Measurements from ENCODE around the gene ABCC1.

Gene ABCC1

GRCh38 chr16:16033208-16033717 is 83.8 kb downstream of the ABCC1 start:
- H3K27ac ChIP-seq = peak overlapping the region; percentile 39
- TF ChIP-seq CTCF (conservative IDR thresholded peaks at IDR 0.05; ENCODE audit: low read depth) = no peak
- CTCF ChIA-PET = interaction anchor here (0.7 kb wide), 1 partner anchor 12 kb away, joined by 5 read pairs; no protein-coding TSS in a partner anchor
- POLR2A ChIA-PET (ENCODE audit: low non-redundant PET) = no interaction called here
- DNase-seq (ENCODE audit: low spot score) = no peak

DNA sequence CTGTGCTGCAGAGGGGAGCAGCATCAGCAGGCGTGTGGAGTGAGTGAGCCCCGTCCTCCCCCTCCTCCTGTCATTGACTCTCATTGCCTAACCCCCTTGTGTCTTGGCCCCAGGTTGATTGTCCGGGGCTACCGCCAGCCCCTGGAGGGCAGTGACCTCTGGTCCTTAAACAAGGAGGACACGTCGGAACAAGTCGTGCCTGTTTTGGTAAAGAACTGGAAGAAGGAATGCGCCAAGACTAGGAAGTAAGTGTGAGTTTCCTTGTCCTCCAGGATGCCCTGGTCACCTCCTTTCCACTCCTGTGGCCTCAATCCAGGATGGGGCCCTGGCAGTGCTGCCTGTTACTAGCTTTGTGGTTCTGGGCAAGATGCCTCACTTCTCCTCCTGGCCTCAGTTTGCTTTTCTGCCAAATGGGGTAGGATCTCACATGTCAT is 87.0 kb downstream of the ABCC1 start:
- ChIA-PET POLR2A (ENCODE audit: low non-redundant PET) (no interaction called here), CTCF (interaction anchor here (0.6 kb wide), 1 partner anchor 21 kb away, joined by 5 read pairs; no protein-coding TSS in a partner anchor)
- DNase-seq (ENCODE audit: low spot score) = no peak
- TF ChIP-seq CTCF (conservative IDR thresholded peaks at IDR 0.05; ENCODE audit: low read depth) = no peak
- H3K27ac ChIP-seq = peak overlapping the region; percentile 49

DNA sequence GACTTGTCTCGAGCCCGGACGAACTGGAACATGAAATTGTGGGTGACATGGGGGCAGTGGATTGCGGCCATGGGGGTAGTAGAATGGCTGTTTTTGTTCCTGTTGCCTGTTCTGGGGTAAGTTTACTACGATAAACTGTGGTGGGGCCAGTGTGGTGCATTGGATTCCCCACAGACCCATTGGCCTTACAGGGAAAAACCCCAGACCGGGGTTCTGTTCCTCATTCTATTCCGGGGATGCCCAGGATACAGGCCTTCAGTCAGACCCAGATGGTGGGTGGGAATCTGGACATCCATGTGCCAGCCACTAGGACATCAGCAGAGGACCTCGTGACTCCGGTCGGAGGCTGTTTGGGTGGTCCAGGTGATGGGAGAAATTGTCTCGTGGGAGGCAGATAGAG is 88.1 kb downstream of the ABCC1 start:
- TF ChIP-seq CTCF (conservative IDR thresholded peaks at IDR 0.05; ENCODE audit: low read depth) = no peak
- H3K27ac ChIP-seq = no peak overlapping the region
- no peak for DNase-seq (ENCODE audit: low spot score)

DNA sequence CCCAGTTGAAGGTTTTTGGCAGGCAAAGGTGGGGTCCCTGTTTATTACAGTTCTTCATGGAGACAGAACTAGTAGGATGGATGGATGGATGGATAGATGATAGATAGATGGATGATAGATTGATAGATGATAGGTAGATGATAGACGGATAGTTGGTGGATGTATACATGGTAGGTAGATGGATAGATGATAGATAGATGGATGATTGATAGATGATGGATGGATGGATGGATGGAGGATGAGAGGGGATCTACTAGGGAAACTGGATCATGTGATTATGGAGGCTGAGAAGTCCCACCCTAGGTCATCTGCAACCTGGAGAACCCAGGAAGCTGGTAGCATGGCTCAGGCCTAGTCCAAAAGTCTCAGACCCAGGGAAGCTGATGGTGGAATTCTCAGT is 88.6 kb downstream of the ABCC1 start:
- CTCF ChIA-PET = interaction anchor here (1.4 kb wide), 1 partner anchor 272 kb away, joined by 3 read pairs; no protein-coding TSS in a partner anchor
- no peak for TF ChIP-seq CTCF (conservative IDR thresholded peaks at IDR 0.05; ENCODE audit: low read depth)
- DNase-seq (ENCODE audit: low spot score) = no peak

More for the DNA sequence above, 88.1 kb downstream of the ABCC1 start:
- ChIA-PET CTCF (no interaction called here), POLR2A (ENCODE audit: low non-redundant PET) (no interaction called here)

DNA sequence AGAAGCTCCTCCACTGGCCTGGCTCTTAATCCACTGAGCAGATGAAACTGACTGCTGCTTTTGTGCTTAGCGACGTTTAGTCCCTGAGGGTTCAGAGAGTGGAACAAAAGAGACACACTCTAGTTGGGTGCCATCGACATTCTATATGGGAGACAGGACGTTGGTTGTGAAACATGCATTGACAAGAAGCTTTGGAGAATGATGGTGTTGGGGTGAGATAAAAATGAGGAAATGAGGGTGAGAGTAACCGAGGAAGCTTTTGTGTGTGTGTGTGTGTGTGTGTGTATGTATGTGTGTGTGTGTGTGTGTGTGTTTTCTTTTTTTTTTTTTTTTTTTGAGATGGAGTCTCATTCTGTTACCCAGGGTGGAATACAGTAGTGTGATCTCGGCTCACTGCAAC is 89.5 kb downstream of the ABCC1 start:
- no peak for TF ChIP-seq CTCF (conservative IDR thresholded peaks at IDR 0.05; ENCODE audit: low read depth)
- CTCF ChIA-PET = interaction anchor here (0.6 to 1.4 kb wide), 2 partner anchors 163 to 273 kb away, joined by 3 to 7 read pairs; no protein-coding TSS in a partner anchor
- H3K27ac ChIP-seq = 0 out of 2 replicates have a peak overlapping the region, but pooled peaks have one; percentile 9
- DNase-seq (ENCODE audit: low spot score) = no peak
- POLR2A ChIA-PET (ENCODE audit: low non-redundant PET) = no interaction called here

More for the DNA sequence above, 88.6 kb downstream of the ABCC1 start:
- H3K27ac ChIP-seq = no peak overlapping the region
- POLR2A ChIA-PET (ENCODE audit: low non-redundant PET) = no interaction called here

DNA sequence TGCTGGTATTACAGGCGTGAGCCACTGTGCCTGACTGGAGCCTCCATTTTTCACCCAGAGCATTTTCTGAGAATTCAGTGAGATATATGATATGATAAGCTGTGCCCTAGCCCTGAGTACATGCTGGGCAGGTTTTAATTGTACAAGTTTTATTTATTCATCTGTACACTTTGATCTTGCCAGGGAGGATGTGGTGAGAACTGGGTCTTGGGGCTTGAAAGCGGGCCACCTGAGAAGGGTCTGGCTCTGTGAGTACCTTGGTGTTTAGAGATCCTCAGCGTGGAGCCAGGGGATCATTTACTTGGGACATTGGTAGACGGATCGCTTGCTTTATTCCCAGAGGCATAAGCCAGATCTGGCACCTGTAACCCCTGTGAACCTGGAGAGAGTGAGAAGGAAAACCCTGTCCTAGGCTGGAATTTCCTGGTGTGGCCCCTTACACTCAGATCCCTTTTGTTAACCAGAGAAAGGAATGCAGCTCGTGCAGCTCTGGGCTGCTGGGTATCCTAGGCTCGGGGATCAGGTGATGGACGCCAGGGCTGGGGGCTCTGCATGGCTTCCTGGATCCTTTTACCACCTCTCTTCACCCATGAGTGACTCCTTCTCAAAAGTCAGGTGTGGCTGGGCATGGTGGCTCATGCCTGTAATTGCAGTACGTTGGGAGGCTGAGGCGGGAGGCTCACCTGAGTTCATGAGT is 91.9 kb downstream of the ABCC1 start:
- ChIA-PET POLR2A (ENCODE audit: low non-redundant PET) (interaction anchor here (0.6 kb wide), 1 partner anchor 16 kb away, joined by 6 read pairs; no protein-coding TSS in a partner anchor), CTCF (interaction anchor here (0.7 kb wide), 2 partner anchors 40 to 220 kb away, joined by 4 to 8 read pairs; no protein-coding TSS in a partner anchor)
- no peak for DNase-seq (ENCODE audit: low spot score)
- peak overlapping the region; percentile 58 for H3K27ac ChIP-seq
- TF ChIP-seq CTCF (conservative IDR thresholded peaks at IDR 0.05; ENCODE audit: low read depth) = no peak
